CD4-positive, CD25-positive, alpha-beta regulatory T cell (primary cell): ENCODE results near the gene NSMF. TPM values are rescaled to one million over a fixed set of nuclear protein-coding genes. Genes with fewer than 3 reads are reported as not detected.

Experiments
- ATAC-seq, 2 donors: fragments of 150-1000 bp; cut with Tn5 transposase; one replicate each; pipeline ENCODE4 v1.10.0; 2021; ENCODE audit warnings: low read depth in 2 of 2, moderate number of reproducible peaks in 2 of 2, moderate library complexity in 1 of 2
- DNase-seq, 3 donors: peaks; one replicate each; pipeline versions ENCODE4 v3.0.0 to v3.0.0-alpha.2; 2012 to 2022; ENCODE audit warnings: mixed read lengths in 1 of 3
- H3K27ac ChIP-seq: one replicate; pipeline ENCODE4 v1.7.0; 2013; ENCODE audit warnings: mild to moderate bottlenecking, low read length; ENCODE audit not compliant: insufficient read depth, poor library complexity, severe bottlenecking
- H3K27me3 ChIP-seq: one replicate; pipeline ENCODE4 v1.7.0; 2013; ENCODE audit warnings: low read length; ENCODE audit not compliant: control insufficient read depth, insufficient read depth
- H3K36me3 ChIP-seq: one replicate; pipeline ENCODE4 v1.7.0; 2013; ENCODE audit warnings: mild to moderate bottlenecking, low read length, moderate library complexity; ENCODE audit not compliant: control insufficient read depth, insufficient read depth
- H3K4me1 ChIP-seq: 2 replicates; pipeline ENCODE4 v1.7.0; 2013; ENCODE audit warnings: mild to moderate bottlenecking, low read length; ENCODE audit not compliant: insufficient read depth, control insufficient read depth, poor library complexity, severe bottlenecking
- H3K4me3 ChIP-seq: one replicate; pipeline ENCODE4 v1.7.0; 2013; ENCODE audit warnings: low read depth, mild to moderate bottlenecking, low read length, moderate library complexity
- H3K9me3 ChIP-seq, 2 experiments: 1 replicate in 1 of 2; 2 replicates in 1 of 2; pipeline ENCODE4 v1.7.0; 2013; ENCODE audit warnings: low read length in 2 of 2, mild to moderate bottlenecking in 1 of 2, moderate library complexity in 1 of 2; ENCODE audit not compliant: control insufficient read depth in 2 of 2
- H3K27ac Mint-ChIP-seq, 3 donors: one replicate each; pipeline ENCODE4 v1.8.0; 2020 to 2022; ENCODE audit warnings: mild to moderate bottlenecking in 3 of 3, mixed read lengths in 3 of 3, moderate library complexity in 2 of 3
- H3K27me3 Mint-ChIP-seq: one replicate; pipeline ENCODE4 v1.8.0; 2022; ENCODE audit warnings: mild to moderate bottlenecking, mixed read lengths
- H3K36me3 Mint-ChIP-seq: one replicate; pipeline ENCODE4 v1.8.0; 2020; ENCODE audit warnings: mixed read lengths
- H3K4me1 Mint-ChIP-seq, 4 donors: one replicate each; pipeline ENCODE4 v1.8.0; 2020 to 2022; ENCODE audit warnings: mixed read lengths in 4 of 4, mild to moderate bottlenecking in 1 of 4
- H3K4me3 Mint-ChIP-seq, 4 donors: one replicate each; pipeline ENCODE4 v1.8.0; 2020 to 2022; ENCODE audit warnings: mild to moderate bottlenecking in 4 of 4, mixed read lengths in 4 of 4, moderate library complexity in 3 of 4
- H3K9me3 Mint-ChIP-seq, 7 donors: one replicate each; pipeline ENCODE4 v1.8.0; 2020 to 2022; ENCODE audit warnings: mixed read lengths in 7 of 7, mild to moderate bottlenecking in 3 of 7, moderate library complexity in 2 of 7
- polyA plus RNA-seq, 4 donors: library from polyadenylated mRNA; unstranded; fragments of 300-500 nt; fragmentation: Illumina TruSeq; gene quantifications; one replicate each; pipeline ENCODE4 v1.2.3, GENCODE V29; 2021
- total RNA-seq: library from RNA; stranded (reverse); gene quantifications from one replicate; pipeline ENCODE4 v1.2.3, GENCODE V29; 2022

NSMF gene
- total and polyA plus RNA-seq, 5 donors from 2014 or later = 9.3 to 109 (median 13.8) TPM

- Histone ChIP-seq H3K9me3 (no peaks in the 10 kb centered on the region), H3K4me3 (no peak overlapping the region), H3K4me1 (no peaks in the 10 kb centered on the region), H3K36me3 (no peaks in the 10 kb centered on the region), H3K27me3 (no peaks in the 10 kb centered on the region), H3K27ac (no peak overlapping the region)
- H3K4me3 Mint-ChIP-seq = no peak overlapping the region
- H3K9me3 Mint-ChIP-seq = no peaks in the 10 kb centered on the region
- no peak for DNase-seq
- no peak for ATAC-seq
- peaks cover 21% of the 10 kb centered on the region for H3K36me3 Mint-ChIP-seq
- H3K27me3 Mint-ChIP-seq = no peaks in the 10 kb centered on the region
- no peak overlapping the region for H3K27ac Mint-ChIP-seq
- peaks cover 5 to 13% (median 11%) of the 10 kb centered on the region in 4 donors for H3K4me1 Mint-ChIP-seq
Measured at GRCh38 chr9:137398561-137399468, 60.3 kb downstream of the NSMF start.

- H3K27me3 Mint-ChIP-seq = no peaks in the 10 kb centered on the region
- H3K4me3 Mint-ChIP-seq = peak overlapping the region in 1 of 4 donors; percentile 38
- peaks cover 5 to 13% (median 11%) of the 10 kb centered on the region in 4 donors for H3K4me1 Mint-ChIP-seq
- H3K4me3 ChIP-seq = no peak overlapping the region
- peak; percentile 20 to 65 for ATAC-seq
- no peaks in the 10 kb centered on the region for H3K9me3 ChIP-seq
- no peaks in the 10 kb centered on the region for H3K36me3 ChIP-seq
- H3K36me3 Mint-ChIP-seq = peaks cover 21% of the 10 kb centered on the region
- no peaks in the 10 kb centered on the region for H3K4me1 ChIP-seq
- H3K9me3 Mint-ChIP-seq = no peaks in the 10 kb centered on the region
- no peak overlapping the region for H3K27ac ChIP-seq
- H3K27me3 ChIP-seq = no peaks in the 10 kb centered on the region
- peak overlapping the region in 2 of 3 donors; percentile 18 to 85 for H3K27ac Mint-ChIP-seq
- DNase-seq = peak in 1 of 3 donors; percentile 41
Measured at GRCh38 chr9:137397675-137398423, 61.3 kb downstream of the NSMF start.

Other genes with a start within 250 kb of the NSMF start
- gene RNF208, start 237.1 kb downstream of the NSMF start, total RNA-seq = 1.2 TPM
- gene RNF208, start 237.1 kb downstream of the NSMF start, polyA plus RNA-seq = not detected
- gene CYSRT1, start 234.2 kb downstream of the NSMF start, total RNA-seq = not detected
- gene CYSRT1, start 234.2 kb downstream of the NSMF start, polyA plus RNA-seq = not detected
- not detected for gene RNF224, start 231.8 kb downstream of the NSMF start, total RNA-seq
- gene RNF224, start 231.8 kb downstream of the NSMF start, polyA plus RNA-seq = not detected
- gene SLC34A3, start 228.4 kb downstream of the NSMF start, total RNA-seq = not detected
- not detected for gene SLC34A3, start 228.4 kb downstream of the NSMF start, polyA plus RNA-seq
- gene TUBB4B, start 218.0 kb downstream of the NSMF start, total RNA-seq = 100 TPM
- gene TUBB4B, start 218.0 kb downstream of the NSMF start, polyA plus RNA-seq = 10 to 100 TPM; 56.7 to 87.4 (median 71.8) TPM
- gene STPG3, start 208.0 kb downstream of the NSMF start, total RNA-seq = not detected
- not detected for gene STPG3, start 208.0 kb downstream of the NSMF start, polyA plus RNA-seq
- gene NELFB, start 204.0 kb downstream of the NSMF start, total RNA-seq = 46.4 TPM
- 10 to 100 TPM; 22.3 to 27.1 (median 23.7) TPM for gene NELFB, start 204.0 kb downstream of the NSMF start, polyA plus RNA-seq
- gene TOR4A, start 181.6 kb downstream of the NSMF start, total RNA-seq = 6.1 TPM
- 1 to 10 TPM; 2.6 to 4.2 (median 3.5) TPM for gene TOR4A, start 181.6 kb downstream of the NSMF start, polyA plus RNA-seq
- gene NRARP, start 157.1 kb downstream of the NSMF start, total RNA-seq = 1.6 TPM
- not detected for gene NRARP, start 157.1 kb downstream of the NSMF start, polyA plus RNA-seq
- gene EXD3, start 36.2 kb downstream of the NSMF start, total RNA-seq = 27.3 TPM
- gene EXD3, start 36.2 kb downstream of the NSMF start, polyA plus RNA-seq = 1 to 10 TPM; 4.7 to 7.2 (median 5.7) TPM
- gene NOXA1, start 35.9 kb downstream of the NSMF start, total RNA-seq = 3.8 TPM
- 1 to 10 TPM in 2 of 4 donors, under 1 TPM in 2; 0.83 to 3.3 (median 1.4) TPM for gene NOXA1, start 35.9 kb downstream of the NSMF start, polyA plus RNA-seq
- gene ENTPD8, start 18.0 kb downstream of the NSMF start, total RNA-seq = not detected
- not detected for gene ENTPD8, start 18.0 kb downstream of the NSMF start, polyA plus RNA-seq
- 12.4 TPM for gene PNPLA7, start 91.1 kb upstream of the NSMF start, total RNA-seq
- 1 to 10 TPM; 1.4 to 2.5 (median 1.7) TPM for gene PNPLA7, start 91.1 kb upstream of the NSMF start, polyA plus RNA-seq
- gene MRPL41, start 92.5 kb upstream of the NSMF start, total RNA-seq = 64.3 TPM
- 10 to 100 TPM; 38.1 to 61.1 (median 43.6) TPM for gene MRPL41, start 92.5 kb upstream of the NSMF start, polyA plus RNA-seq
- gene DPH7, start 119.6 kb upstream of the NSMF start, total RNA-seq = 57.0 TPM
- gene DPH7, start 119.6 kb upstream of the NSMF start, polyA plus RNA-seq = 10 to 100 TPM; 24.4 to 34.8 (median 28.3) TPM
- 20.4 TPM for gene ZMYND19, start 131.2 kb upstream of the NSMF start, total RNA-seq
- 1 to 10 TPM; 4.4 to 6.3 (median 5.4) TPM for gene ZMYND19, start 131.2 kb upstream of the NSMF start, polyA plus RNA-seq
- gene ARRDC1, start 146.4 kb upstream of the NSMF start, total RNA-seq = 73.4 TPM
- 10 to 100 TPM; 45.5 to 54.0 (median 51.4) TPM for gene ARRDC1, start 146.4 kb upstream of the NSMF start, polyA plus RNA-seq
- 142 TPM for gene EHMT1, start 159.7 kb upstream of the NSMF start, total RNA-seq
- 10 to 100 TPM; 17.9 to 20.3 (median 19.3) TPM for gene EHMT1, start 159.7 kb upstream of the NSMF start, polyA plus RNA-seq